Hematopoietic multipotent progenitor cell treated with erythropoietin and hydrocortisone succinate and interleukin-3 and kit ligand, for 8 days (in vitro differentiated cells): Measurements from ENCODE around the gene EYS.
"Not testable (repeated sequence)": the region's sequence is repeated elsewhere in the genome, so short reads cannot be mapped to it uniquely, and the experiment has no call there.

Experiments used
- DNase-seq: peaks from one replicate; pipeline ENCODE4 v3.0.0-alpha.2; 2015

Gene EYS

DNA sequence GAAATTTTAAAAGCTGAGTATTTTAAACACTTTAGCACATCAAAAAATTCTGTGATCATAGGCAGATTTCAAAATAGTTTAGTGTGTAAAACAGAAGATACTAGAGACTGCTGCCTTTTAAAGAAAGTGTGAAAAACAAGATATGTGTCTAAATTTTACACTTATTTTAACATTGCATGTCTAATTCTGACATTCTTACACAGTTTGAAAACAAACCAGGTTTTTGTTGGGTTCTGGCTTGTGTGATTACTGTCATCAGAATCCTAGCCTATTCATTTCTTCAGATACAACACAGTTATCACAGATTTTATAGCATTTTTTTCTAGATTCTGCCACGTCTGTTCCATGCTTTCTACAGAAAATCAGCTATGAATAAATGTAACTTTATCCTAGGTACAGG lies 257.1 kb downstream of the EYS start:
- DNase-seq: no peak

DNA sequence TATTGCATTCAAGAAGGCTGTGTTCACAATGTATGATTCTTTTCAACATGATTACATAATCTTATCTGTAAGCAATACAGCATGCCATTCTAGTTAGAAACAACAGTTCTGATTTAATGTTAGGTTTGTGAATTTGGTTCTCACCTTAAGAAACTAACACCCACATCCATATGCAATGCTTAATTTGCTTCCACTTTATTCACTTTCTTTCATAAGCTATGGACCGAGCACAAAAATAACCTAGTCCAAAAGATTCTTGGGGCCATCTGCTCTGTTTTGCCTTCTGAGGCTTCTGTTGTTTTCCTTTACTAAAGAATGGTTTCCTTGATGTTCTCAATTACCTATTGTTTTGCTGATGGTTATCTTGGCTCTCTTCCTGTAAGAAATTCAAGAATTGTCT lies 258.2 kb downstream of the EYS start:
- DNase-seq: no peak

DNA sequence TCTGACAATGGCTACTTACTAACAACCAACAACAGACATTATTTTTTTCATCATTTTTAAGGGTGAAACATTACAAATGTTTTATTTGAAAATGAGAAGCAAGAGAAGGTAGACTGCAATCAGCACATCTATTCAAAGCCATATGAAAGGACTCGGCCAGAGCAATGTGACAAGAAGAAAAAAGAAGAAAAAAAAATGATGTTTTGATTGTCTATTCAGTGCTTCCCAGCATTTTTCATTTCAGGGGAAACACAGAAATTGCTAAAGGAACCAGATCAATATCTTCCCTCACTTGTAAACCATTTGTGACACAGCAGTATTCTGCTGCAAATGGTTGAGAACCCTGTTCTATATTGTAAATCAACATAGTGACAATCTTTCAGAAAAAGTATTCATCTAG lies 270.7 kb downstream of the EYS start:
- no peak for DNase-seq

DNA sequence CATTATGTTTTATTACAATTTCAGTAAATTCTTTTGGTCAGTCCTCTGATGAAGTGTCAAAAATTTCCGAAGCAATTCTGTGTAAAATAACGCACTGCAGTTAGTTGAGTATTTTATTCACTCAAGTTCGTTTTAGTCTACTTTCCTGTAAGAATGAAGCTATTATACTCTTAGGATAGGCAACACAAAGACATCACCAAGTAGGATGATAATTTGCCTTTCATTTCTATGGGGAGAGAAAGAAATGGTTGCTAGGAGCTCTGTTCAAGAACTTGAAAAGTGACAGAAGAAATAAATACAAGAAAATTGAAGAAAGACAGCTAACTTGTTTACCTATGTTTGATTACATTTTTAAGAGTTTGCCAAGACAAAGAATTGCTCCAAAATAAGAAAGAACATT lies 290.4 kb downstream of the EYS start:
- no peak for DNase-seq

DNA sequence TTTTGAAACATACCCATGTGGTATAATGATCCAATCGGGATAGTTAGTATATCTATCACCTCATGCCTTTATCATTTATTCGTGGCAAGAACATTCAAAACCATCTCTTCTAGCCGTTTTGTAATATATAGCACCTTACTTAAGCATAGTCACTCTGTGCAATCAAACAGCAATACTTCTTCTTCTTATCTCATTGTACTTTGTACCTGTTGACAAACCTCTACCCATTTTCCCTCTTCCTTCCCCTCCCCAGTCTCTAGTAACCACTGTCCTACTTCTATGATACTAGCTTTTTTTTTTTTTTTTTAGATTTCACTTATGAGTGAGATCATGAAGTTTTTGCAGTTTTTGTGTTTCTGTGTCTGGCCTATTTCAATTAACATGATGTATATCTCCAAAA lies 296.7 kb downstream of the EYS start:
- DNase-seq: no peak

DNA sequence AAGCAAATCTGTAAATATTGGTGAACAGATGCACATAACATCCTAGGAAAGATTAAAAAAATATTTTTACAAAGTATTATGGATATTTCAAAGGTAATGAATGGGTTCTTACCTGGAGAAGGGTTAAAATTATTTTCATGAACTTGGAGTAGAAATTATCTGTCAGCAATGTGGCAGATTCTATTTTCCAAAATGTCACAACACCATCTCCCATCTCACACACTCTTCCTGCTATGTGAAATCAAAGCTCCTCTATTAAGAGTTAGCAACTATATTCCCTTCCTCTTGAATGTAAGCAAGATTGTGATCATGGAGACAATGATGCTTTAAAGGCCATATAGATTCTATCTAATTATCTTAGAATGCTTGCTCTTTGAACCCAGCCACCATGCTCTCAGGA lies 304.5 kb downstream of the EYS start:
- no peak for DNase-seq

DNA sequence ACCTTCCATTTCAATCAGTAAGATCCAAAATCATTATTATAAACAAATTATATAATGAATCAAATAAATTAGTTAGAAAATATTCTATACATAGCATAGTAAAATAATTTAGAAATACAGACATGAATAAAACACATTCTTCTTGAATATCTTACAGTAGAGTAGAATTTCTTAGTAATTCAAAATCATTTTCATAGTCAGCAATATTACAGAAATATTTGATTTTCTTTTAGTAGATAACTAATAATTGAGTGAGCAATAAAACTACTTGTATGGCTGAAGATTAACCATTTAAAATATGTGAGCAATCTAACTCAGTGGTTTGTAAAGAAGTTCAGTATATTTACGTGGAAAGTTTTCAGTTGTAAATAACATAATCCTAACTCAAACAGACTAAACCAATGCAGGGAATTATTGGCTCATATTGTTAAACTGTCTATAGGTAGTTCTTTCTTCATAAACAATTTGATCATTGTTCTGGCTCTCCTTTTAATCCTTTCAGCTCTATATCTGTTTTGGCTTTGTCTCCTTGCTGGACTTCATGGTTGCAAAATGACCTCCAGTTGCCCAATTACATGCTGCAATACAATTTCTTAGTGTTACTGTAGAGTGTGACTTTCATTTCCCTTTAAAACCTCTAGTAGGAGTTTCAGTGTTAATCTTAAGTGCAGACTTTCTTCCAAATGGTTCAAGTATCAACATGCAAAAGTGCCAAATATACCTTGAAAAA lies 307.5 kb downstream of the EYS start:
- DNase-seq: no peak

DNA sequence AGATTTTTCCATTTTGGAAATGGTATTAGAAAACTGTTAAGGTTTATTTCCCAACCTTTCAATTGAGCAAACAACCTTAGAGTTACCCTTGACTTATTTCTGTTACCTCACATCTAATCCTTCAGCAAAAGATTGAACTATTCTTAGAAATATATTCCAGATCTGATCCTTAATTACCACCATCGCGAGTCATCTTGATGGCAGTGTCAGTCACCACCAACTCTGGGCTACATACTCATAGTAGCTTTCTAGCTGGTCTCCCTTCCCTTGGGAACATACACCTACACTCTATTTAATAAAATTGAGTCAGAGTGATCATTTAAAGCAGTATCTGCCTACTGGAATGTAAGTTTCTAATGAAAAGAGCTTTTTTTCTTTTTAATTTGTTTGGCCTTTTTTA lies 308.2 kb downstream of the EYS start:
- no peak for DNase-seq

DNA sequence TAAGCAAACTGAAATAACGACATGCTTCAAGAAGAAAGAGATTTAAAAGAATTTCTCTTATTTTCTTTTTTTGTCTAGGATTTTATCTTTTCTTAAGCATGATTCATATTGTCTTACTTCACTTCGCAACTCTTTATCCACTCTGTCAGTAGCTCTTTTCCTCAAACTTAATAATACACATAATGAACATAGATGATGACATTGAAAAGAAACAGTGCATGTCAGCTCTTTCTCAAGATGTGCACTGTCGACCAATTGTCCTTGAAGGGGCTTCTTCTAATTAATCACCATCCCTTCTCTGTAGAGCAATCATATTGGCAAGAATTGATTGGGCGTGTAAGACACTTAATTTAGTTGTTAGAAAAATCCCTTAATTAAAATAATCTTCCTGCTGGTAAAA lies 356.5 kb downstream of the EYS start:
- no peak for DNase-seq

DNA sequence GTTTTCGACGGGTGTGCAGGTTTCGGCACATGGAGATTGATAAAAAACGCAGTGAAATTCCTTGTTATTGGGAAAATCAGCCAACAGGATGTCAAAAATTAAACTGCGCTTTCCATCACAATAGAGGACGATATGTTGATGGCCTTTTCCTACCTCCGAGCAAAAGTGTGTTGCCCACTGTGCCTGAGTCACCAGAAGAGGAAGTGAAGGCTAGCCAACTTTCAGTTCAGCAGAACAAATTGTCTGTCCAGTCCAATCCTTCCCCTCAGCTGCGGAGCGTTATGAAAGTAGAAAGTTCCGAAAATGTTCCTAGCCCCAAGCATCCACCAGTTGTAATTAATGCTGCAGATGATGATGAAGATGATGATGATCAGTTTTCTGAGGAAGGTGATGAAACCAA lies 404.4 kb downstream of the EYS start:
- not testable (repeated sequence) for DNase-seq

DNA sequence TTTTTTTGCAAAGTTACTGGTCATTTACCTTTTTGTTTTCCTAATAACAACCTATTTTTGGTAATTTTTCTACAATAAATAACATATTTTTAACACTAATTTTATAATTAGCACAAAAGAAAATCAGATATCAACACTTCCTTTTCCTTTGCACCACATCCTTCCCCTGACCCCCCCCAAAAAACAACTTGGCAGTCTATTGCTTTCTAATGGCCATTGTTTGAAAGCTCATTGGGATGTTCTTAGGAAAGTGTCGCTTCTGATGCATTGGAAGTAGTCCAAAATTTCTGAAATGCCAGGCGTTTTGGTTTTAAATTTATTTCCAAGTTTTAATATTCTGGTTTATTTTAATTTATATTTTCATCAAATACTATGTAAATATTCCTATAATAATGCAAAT lies 407.8 kb downstream of the EYS start:
- DNase-seq: no peak

DNA sequence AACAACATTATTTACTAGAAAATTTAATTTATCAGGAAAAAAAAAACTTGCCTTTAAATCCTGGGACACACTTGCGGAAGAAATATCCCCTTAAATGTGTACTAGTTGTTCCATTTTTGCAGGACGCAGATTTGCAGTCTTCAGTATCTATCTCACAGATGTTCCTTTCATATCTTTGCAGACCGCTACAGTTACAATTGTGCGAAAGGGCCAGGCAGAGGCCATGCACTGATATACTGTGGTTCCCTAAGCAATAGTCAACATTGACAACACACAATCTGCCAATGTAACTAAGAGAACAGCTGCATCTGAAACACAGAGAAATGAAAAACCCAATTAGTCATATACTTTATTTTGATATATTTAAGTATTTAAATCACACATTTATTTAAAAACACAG lies 411.2 kb downstream of the EYS start:
- DNase-seq: no peak

DNA sequence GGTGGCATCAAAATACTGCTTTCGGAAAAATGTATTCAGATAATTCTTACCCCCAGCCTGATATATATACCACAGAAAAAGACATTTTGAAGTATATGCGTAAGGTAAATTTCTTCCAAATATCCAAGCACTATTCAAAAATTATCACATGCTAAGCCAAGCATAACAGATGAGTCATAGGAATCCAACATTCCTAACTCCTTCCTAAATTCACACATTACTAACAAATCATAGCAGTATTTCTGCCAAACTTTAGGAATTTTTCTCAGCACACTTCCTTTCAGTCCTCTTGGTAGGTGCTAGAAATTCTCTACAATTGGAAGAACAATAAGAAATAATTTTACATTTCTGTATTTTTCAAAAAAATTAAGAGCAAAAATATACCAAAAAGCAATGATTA lies 417.5 kb downstream of the EYS start:
- no peak for DNase-seq

DNA sequence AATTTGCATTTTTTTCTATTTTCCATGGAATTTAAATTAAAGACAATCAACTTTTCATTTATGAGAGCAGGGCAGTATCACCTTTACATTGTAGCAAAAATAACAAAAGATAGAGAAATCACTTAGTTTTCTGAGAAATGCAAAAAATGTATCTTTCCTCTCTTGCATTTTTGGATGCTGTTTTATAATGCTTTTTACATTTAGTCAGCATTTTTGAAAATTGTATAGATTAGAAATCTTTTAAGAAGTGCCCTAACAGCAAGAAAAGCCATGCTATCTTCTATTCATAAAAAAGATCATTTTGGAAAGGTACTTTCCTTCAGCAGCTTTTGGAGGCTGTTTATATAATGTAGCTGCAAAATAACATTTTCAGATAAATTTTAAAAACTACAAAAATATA lies 421.8 kb downstream of the EYS start:
- DNase-seq: no peak

DNA sequence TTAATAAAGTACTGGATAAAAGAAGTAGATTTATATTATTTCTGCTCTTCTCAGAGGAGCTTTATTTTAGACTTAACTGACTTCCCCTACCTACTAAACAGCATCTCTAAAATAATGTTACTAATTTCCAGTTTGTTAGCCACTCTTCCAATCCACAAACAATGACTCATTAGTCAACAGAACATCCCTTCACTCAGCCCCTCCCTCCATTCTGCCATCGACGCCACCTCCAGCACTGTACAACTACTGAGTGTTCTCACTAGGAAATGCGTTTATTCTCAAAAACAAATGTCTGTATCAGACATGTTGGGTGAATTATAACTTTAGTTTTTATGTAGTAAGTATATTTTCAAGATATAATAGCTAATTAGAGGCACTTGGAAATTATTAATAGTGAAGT lies 427.0 kb downstream of the EYS start:
- no peak for DNase-seq

DNA sequence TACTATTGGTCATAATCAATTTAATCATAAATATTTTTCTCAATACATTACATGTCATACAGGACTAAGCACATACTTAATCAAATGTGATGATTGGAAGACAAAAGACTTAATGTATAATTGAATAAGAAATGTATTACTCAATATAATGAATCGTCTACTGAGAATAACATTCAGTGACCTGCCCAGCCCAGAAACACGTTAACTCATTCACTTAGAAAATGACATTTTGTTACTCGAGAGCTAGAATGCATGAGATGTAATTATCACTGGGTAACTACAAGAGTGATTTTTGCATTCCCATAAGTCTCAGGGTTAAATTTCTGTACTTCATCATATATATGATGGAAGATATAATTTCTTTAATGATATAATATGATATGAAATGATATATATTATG lies 444.8 kb downstream of the EYS start:
- no peak for DNase-seq

DNA sequence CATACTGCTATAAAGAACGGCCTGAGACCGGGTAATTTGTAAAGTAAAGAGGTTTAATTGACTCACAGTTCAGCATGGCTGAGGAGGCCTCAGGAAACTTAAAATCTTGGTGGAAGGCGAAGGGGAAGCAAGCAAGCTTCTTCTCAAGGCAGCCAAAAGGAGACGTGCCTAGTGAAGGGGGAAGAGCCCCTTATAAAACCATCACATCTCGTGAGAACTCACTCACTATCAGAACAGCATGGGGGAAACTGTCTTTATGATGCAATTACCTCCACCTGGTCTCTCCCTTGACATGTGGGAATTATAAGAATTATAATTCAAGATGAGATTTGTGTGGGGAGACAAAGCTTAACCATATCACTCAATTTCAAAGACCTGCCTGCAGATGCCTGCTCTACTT lies 447.0 kb downstream of the EYS start:
- DNase-seq: no peak

DNA sequence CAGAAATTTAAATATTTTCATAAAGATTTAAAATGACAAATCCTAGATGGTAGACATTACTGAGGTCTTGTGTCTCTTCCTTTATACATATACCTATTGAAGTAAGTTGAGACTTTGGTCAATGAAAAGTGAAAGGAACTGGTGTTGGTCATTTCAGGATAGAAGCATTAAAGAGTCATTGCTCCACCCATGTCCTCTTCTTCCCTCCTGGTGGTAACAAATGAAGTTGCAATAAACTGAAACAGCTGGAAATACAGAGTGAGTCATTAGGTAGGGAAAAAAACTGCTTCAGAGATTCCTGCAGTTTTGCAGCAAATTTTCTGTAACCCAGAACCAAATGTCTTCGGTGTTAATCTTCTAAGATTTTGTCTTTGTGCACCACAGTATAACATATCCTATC lies 448.0 kb downstream of the EYS start:
- no peak for DNase-seq

DNA sequence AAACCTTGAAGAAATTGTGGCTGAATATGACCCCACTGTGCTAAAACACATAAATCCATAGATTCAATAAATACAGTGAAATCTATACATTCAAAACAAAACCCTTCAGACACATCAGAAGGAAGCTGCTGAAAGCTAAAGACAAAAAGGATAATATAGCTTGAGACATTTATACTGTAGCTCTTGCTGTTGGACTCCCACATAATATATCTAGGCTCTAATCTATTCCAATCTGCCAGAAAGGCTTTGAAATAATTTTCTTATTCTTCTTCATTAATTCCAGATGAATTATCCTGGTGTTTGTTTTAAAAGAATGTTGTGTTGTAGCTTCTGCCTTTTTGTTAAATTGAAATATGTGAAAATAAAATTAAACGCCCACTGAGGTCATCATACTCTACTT lies 454.0 kb downstream of the EYS start:
- DNase-seq: no peak

DNA sequence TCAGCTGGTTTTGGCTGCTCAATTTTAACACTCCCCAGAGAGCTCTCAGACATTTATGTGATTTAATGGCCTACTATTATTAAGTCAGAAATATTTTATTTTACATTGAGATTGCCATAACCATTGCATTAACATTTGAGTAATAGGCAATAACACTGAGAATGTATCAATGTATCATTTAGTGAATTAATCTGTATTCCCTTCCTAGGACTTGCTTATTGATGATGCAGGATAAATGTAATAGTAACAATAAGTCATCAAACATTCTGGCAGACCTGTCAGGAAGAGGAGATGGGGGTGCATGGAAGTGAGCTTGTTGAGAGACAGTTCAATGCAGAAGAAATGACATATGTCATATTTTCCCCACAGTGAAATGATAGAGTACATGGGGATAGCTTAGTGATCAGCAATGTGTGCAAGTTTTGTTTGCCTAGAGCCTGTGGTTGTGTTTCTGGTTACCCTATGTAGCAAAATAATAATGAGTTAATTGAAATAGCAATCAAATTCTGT lies 458.9 kb downstream of the EYS start:
- DNase-seq: no peak

DNA sequence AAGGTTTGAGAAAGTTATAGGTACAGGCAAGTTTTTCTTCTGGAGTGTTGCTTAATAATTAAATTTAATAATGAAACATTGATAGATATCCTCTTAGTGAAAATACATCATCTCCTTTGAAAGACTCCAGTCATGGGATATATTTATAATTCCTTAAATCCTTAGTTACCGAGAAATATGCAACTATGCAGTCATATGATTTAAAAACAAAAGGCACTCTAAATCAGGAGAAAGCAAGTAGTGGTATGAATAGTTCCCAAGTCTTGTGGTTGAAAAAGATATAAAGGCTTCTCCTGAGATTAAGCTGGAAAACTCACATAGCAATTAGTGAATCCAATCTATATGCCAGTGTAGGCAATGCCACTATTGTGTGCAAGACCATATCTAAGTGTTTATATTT lies 475.4 kb downstream of the EYS start:
- DNase-seq: no peak

DNA sequence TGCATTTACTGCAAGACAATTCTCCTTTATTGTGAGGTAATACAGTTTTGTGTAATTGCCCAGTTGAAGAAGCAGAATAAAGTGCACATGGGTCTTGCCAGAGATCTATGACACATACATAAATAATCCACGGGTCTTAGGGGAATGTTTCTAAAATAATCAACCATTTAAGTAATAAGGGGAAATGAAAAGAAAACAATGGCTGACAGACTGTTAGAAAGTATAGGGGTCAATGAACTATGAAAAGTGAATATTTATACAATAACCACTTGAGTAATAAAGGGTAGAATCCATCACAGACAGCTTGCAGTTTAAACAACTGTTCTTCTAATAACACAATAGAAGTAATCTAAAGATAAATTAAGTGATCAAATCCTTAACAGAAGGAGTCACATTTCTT lies 477.2 kb downstream of the EYS start:
- no peak for DNase-seq

DNA sequence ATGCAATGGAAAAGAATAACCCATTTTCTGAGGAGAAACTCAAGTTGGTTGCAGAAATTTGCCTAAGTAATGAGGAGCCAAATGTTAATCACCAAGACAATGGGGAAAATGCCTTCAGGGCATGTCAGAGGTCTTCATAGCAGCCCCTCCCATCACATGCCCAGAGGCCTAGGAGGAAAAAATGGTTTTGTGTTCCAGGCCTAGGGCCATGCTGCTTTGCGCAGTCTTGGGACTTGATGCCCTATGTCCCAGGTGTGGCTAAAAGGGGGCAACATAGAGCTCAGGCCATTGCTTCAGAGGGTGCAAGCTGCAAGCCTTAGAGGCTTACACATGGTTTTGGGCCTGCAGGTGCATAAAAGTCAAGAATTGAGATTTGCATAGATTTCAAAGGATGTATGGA lies 485.9 kb downstream of the EYS start:
- no peak for DNase-seq

DNA sequence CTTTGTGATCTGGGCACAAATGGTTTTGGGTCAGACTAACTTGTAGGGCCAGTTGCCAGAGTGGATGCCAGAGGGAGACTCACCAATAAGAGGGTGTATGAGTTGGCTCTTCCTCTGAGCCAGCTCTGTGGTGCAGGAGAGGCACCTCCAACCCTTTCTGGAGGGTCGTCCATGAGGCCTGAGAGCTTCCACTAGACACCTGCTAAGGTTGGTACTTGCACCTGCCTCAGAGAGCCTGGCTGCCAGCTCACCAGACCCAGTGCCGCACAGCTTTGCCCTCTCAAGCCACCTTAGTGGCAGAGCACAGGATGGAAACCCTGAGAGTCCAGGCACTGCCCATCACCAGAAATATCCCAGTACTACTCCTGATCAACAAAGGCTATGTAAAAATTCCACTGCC lies 504.3 kb downstream of the EYS start:
- DNase-seq: no peak

DNA sequence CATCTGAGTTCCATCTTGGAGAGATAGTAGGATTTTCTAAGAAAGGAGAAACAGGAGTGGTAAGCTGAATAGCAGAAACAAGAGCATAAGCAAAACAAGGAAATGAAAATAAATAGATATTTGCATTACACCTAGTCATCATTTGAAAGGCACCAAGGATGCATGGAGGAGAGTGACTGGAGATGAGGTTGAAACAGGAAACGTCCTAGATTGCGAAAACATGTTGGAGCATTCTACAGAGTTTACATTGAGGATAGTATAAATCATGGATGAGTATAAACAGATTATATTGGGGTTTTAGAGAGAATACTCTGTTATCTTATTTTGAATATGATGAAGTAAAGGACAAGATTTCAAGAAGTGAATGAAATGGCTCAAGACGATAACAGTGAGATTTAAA lies 507.3 kb downstream of the EYS start:
- no peak for DNase-seq

DNA sequence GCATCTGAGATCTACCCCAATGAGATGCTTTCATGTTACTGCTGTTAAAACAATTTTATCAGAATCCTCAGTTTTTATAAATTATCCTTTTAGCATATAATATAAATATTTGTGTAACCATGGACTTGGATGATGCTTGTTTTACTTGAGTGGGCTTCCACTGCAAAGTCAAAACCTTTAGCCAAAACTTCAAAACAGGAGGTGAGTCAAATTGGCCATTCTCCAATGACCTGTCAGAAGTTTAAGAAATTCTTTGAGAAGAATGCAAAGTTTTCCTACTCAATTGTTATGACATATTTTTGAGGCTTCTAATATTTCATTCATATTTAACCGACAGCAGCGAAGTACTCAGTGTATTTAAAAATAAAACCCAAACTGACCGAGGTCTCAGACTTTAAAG lies 507.9 kb downstream of the EYS start:
- no peak for DNase-seq
